ENCODE data around the gene RGS5.

Gene RGS5

GRCh38 chr1:163145435-163145834 is 57.3 kb downstream of the RGS5 start:
- no peak for DNase-seq (ENCODE audit: low read depth in 2 of 2)

- no peak for DNase-seq (ENCODE audit: low read depth in 2 of 2)
Observed at GRCh38 chr1:163144418-163144817, 58.3 kb downstream of the RGS5 start.

GRCh38 chr1:163142152-163142551 is 60.6 kb downstream of the RGS5 start:
- DNase-seq (ENCODE audit: low read depth in 2 of 2), result no peak

GRCh38 chr1:163141556-163141955 is 61.2 kb downstream of the RGS5 start:
- no peak for DNase-seq (ENCODE audit: low read depth in 2 of 2)

GRCh38 chr1:163137556-163138265 is 65.0 kb downstream of the RGS5 start:
- DNase-seq (ENCODE audit: low read depth in 2 of 2), result no peak

GRCh38 chr1:163131981-163132380 is 70.7 kb downstream of the RGS5 start:
- DNase-seq (ENCODE audit: low read depth in 2 of 2), result no peak

- DNase-seq (ENCODE audit: low read depth in 2 of 2), result no peak
Observed at GRCh38 chr1:163130225-163130856, 72.4 kb downstream of the RGS5 start.

GRCh38 chr1:163128282-163128681 is 74.4 kb downstream of the RGS5 start:
- DNase-seq (ENCODE audit: low read depth in 2 of 2), result no peak

- DNase-seq (ENCODE audit: low read depth in 2 of 2), result no peak
Observed at GRCh38 chr1:163124812-163125211, 77.9 kb downstream of the RGS5 start.

- DNase-seq (ENCODE audit: low read depth in 2 of 2), result no peak
Observed at GRCh38 chr1:163120372-163120771, 82.3 kb downstream of the RGS5 start.

- DNase-seq (ENCODE audit: low read depth in 2 of 2), result no peak
Observed at GRCh38 chr1:163119707-163120106, 83.0 kb downstream of the RGS5 start.

- DNase-seq (ENCODE audit: low read depth in 2 of 2), result no peak
Observed at GRCh38 chr1:163115887-163116286, 86.8 kb downstream of the RGS5 start.

- no peak for DNase-seq (ENCODE audit: low read depth in 2 of 2)
Observed at GRCh38 chr1:163107655-163108054, 95.1 kb downstream of the RGS5 start.

GRCh38 chr1:163106364-163106987 is 96.2 kb downstream of the RGS5 start:
- no peak for DNase-seq (ENCODE audit: low read depth in 2 of 2)

- no peak for DNase-seq (ENCODE audit: low read depth in 2 of 2)
Observed at GRCh38 chr1:163104385-163105099, 98.2 kb downstream of the RGS5 start.

- DNase-seq (ENCODE audit: low read depth in 2 of 2), result no peak
Observed at GRCh38 chr1:163102590-163102989, 100.1 kb downstream of the RGS5 start.

- no peak for DNase-seq (ENCODE audit: low read depth in 2 of 2)
Observed at GRCh38 chr1:163095213-163095612, 107.5 kb downstream of the RGS5 start.

- DNase-seq (ENCODE audit: low read depth in 2 of 2), result no peak
Observed at GRCh38 chr1:163094589-163094988, 108.1 kb downstream of the RGS5 start.

GRCh38 chr1:163094182-163094581 is 108.5 kb downstream of the RGS5 start:
- DNase-seq (ENCODE audit: low read depth in 2 of 2), result no peak

GRCh38 chr1:163093579-163093978 is 109.1 kb downstream of the RGS5 start:
- no peak for DNase-seq (ENCODE audit: low read depth in 2 of 2)

GRCh38 chr1:163093169-163093568 is 109.5 kb downstream of the RGS5 start:
- no peak for DNase-seq (ENCODE audit: low read depth in 2 of 2)
